BJ (cell line): ENCODE data around the gene CETN1. TPM values are rescaled to one million over a fixed set of nuclear protein-coding genes. Genes with fewer than 3 reads are reported as not detected.

Experiments
- CTCF ChIA-PET: fragments of 350-600 bp; formaldehyde crosslinking; extraction: SDS; loops from one replicate; lab custom pipeline; 2021; ENCODE audit warnings: antibody characterized with exemption, inconsistent platforms; lab: Yijun Ruan, JAX
- POLR2A ChIA-PET: fragments of 300-600 bp; sonication (Branson Sonifier 250); formaldehyde crosslinking; extraction: SDS; loops from one replicate; lab custom pipeline; 2021; ENCODE audit warnings: antibody characterized with exemption; lab: Charles Lee
- DNase-seq: peaks from one replicate; pipeline ENCODE4 v3.0.0-alpha.2; 2011; ENCODE audit warnings: low read depth
- H3K27me3 ChIP-seq: 2 replicates; pipeline ENCODE4 v1.6.0; 2011; ENCODE audit warnings: low read length; ENCODE audit not compliant: control insufficient read depth, insufficient read depth
- H3K36me3 ChIP-seq: 2 replicates; pipeline ENCODE4 v1.5.1; 2011; ENCODE audit warnings: low read length; ENCODE audit not compliant: control insufficient read depth, insufficient read depth
- H3K4me3 ChIP-seq: 2 replicates; pipeline ENCODE4 v1.5.1; 2011; ENCODE audit warnings: low read depth, mild to moderate bottlenecking, control low read depth, low read length
- polyA minus RNA-seq: library from RNA; depleted of rRNA, polyadenylated mRNA; stranded (reverse); fragments of >200 nt; gene quantifications from 2 replicates; pipeline ENCODE4 v1.2.3, GENCODE V29; 2011; rRNA and poly(A)+ RNA removed
- polyA plus RNA-seq: library from polyadenylated mRNA; depleted of rRNA; stranded (reverse); fragments of >200 nt; gene quantifications from 2 replicates; pipeline ENCODE4 v1.2.3, GENCODE V29; 2011; rRNA removed
- TF ChIP-seq, protein P1 (sequence below): IDR thresholded peaks from 2 replicates; pipeline ENCODE4 v1.5.1; 2011; ENCODE audit warnings: low read depth, mild to moderate bottlenecking, control low read depth, inconsistent platforms, low read length, moderate library complexity; ENCODE audit not compliant: insufficient read depth

CETN1 gene
- not detected in 2 replicates for polyA plus RNA-seq
- not detected in 2 replicates for polyA minus RNA-seq

DNA sequence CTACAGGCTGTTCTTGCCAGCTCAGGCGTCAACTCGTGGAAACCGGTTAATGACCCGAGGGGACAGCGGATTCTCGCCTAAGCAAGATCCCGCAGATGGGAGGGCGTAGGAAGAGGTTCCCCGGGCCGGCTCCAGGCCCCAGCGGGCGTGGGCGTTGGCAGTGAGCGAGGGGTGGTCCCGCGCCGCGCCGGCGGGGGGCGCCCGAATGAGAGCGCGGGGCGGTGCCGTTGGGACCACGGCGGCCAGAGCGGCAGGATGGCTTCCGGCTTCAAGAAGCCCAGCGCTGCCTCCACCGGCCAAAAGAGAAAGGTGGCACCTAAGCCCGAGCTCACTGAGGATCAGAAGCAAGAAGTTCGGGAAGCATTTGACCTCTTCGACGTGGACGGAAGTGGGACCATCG lies at the start of gene CETN1:
Gene CETN1, plus strand, starts transcription at position 227 of the 400 bp plus-strand sequence. Its CDS starts 29 bp downstream, at position 256.
- POLR2A ChIA-PET, result no interaction called here
- H3K4me3 ChIP-seq, result no peak within 1 kb of the TSS
- H3K36me3 ChIP-seq, result no peaks in the 10 kb centered on the region
- TF ChIP-seq, protein P1, sequence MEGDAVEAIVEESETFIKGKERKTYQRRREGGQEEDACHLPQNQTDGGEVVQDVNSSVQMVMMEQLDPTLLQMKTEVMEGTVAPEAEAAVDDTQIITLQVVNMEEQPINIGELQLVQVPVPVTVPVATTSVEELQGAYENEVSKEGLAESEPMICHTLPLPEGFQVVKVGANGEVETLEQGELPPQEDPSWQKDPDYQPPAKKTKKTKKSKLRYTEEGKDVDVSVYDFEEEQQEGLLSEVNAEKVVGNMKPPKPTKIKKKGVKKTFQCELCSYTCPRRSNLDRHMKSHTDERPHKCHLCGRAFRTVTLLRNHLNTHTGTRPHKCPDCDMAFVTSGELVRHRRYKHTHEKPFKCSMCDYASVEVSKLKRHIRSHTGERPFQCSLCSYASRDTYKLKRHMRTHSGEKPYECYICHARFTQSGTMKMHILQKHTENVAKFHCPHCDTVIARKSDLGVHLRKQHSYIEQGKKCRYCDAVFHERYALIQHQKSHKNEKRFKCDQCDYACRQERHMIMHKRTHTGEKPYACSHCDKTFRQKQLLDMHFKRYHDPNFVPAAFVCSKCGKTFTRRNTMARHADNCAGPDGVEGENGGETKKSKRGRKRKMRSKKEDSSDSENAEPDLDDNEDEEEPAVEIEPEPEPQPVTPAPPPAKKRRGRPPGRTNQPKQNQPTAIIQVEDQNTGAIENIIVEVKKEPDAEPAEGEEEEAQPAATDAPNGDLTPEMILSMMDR, result no peak
- CTCF ChIA-PET, result interaction anchor here (2.7 kb wide), 1 partner anchor 9 kb away, joined by 11 read pairs; no protein-coding TSS in a partner anchor
- peaks cover 7% of the 10 kb centered on the region for H3K27me3 ChIP-seq
- DNase-seq, result no peak

DNA sequence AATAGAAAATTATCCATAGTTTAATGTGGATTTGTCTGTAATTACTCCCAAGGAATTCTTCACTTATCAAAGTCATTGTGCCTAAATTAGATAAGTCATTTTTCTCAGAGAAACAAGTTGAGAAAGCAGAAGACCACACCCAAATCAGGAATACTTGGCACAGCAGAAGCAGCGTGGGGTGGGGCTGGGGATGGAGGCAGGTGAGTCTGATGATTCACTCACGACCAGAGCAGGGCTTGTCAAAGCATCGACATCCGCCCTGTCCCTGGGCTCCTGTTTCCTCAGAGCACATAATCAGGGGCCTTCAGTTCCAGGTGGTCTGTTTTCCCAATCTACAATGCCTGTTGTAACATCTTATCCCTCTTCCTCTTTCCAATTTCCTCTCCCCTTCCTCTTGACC lies 48.2 kb upstream of the CETN1 start:
- POLR2A ChIA-PET, result no interaction called here
- peaks cover 2% of the 10 kb centered on the region; the same call in 1 of the 2 replicates for H3K27me3 ChIP-seq
- DNase-seq, result no peak
- H3K4me3 ChIP-seq, result no peak overlapping the region
- CTCF ChIA-PET, result interaction anchor here (0.6 kb wide), 1 partner anchor 121 kb away, joined by 5 read pairs; no protein-coding TSS in a partner anchor
- H3K36me3 ChIP-seq, result no peaks in the 10 kb centered on the region
- TF ChIP-seq, protein P1, result no peak

DNA sequence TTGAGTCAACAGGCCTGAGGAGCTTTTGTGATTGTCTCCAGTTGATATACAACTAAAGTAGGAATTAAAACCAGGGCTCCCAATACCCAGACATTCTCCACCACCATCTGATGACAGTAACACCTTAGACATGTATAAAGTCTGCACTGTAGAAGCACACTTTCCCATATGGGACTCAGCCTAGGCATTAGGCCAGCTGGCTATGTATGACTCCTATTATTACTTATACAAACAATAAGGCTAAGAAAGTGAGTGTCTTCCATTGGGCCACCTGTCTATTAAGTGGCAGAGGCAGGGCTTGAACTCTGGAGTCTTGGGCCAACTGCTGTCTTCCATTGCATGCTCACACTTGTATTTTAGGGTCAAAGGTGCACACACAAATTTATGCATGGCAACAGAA lies 47.5 kb upstream of the CETN1 start:
- Histone ChIP-seq H3K36me3 (no peaks in the 10 kb centered on the region), H3K4me3 (no peak overlapping the region), H3K27me3 (peaks cover 2% of the 10 kb centered on the region; the same call in 1 of the 2 replicates)
- DNase-seq, result no peak
- TF ChIP-seq, protein P1, result no peak
- CTCF ChIA-PET, result no interaction called here
- POLR2A ChIA-PET, result no interaction called here

DNA sequence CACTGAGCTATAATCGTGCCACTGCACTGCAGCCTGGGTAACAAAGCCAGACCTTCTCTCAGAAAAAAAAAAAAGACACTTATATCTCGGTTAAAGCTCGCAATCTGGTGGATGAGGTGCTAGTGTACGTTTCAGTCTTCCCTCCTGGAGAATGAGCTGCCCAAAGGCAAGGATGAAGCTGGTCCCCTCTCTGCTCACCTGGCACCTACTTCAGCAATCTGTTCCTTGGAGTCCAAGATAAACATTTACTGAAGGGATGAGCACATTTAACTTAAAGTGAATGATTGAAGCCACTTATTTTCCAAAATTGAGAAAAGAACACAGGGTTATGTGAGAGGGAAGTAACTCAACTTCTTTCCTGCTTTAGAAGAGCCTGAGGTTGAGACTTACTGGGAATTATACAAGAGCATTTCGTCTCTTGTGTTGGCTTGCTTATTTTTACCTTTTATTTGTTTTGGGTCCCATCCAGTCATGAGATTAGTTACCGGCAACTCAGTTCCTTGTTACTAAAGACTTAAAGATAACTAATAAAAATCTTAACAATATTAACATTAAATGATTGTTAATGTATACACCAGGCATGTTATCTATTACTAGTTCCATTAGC lies 46.1 kb upstream of the CETN1 start:
- ChIA-PET POLR2A (no interaction called here), CTCF (interaction anchor here (0.7 to 0.9 kb wide), 3 partner anchors 35 to 213 kb away, joined by 3 to 5 read pairs (median 5); no protein-coding TSS in a partner anchor)

DNA sequence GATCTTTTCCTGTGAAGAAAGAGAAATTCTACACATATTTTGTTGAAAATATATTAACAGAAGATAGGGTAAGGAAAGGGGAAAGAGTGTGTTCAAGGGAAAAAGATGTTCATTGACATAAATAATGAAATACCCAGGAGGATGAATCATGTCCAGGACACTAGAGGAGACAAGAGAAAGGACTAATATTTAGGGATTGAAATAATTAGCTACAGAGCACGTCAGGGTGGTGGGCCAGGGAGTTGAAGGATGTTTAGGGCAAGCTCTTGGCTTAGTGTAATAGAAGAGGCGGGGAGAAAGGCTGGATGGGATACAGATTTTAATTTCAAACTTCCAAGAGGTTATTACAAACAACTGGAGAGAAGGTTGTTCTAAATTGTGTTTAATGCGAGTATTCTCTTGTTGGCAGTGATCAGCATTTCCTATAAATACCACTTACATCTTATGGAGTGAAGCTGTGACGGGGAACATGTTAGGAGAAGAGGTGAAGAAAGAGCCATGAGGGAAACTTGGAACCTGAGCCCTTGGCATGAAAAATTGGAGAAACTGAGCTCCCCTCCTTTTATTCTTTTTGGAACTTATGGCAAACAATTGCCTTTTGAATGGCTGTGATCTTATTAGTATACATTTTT lies 36.6 kb upstream of the CETN1 start:
- TF ChIP-seq, protein P1, result no peak
- POLR2A ChIA-PET, result no interaction called here
- Histone ChIP-seq H3K4me3 (no peak overlapping the region), H3K27me3 (peaks cover 7% of the 10 kb centered on the region), H3K36me3 (no peaks in the 10 kb centered on the region)
- no peak for DNase-seq
- CTCF ChIA-PET, result no interaction called here

More for the DNA sequence above, 46.1 kb upstream of the CETN1 start:
- peaks cover 2% of the 10 kb centered on the region; the same call in 1 of the 2 replicates for H3K27me3 ChIP-seq
- no peak for DNase-seq
- H3K36me3 ChIP-seq, result no peaks in the 10 kb centered on the region
- no peak overlapping the region for H3K4me3 ChIP-seq
- TF ChIP-seq, protein P1, result no peak
